HEK293 (cell line): ENCODE results near the gene MSRB3.
"Not testable (repeated sequence)": the region's sequence is repeated elsewhere in the genome, so short reads cannot be mapped to it uniquely, and the experiment has no call there.

Experiments
- CTCF ChIA-PET: fragments of 350-600 bp; formaldehyde crosslinking; extraction: SDS; loops from one replicate; lab custom pipeline; 2021; ENCODE audit warnings: antibody characterized with exemption; lab: Yijun Ruan, JAX
- POLR2A ChIA-PET: fragments of 300-600 bp; formaldehyde crosslinking; extraction: SDS; loops from one replicate; lab custom pipeline; 2020; ENCODE audit warnings: antibody characterized with exemption, inconsistent platforms; lab: Yijun Ruan, JAX
- H3K27ac ChIP-seq: fragments of 200-500 bp; sonication (Bioruptor generic); 2 replicates; pipeline ENCODE4 v1.5.1; 2014; ENCODE audit warnings: low read depth, low read length, control low read depth, inconsistent platforms; ENCODE audit errors: extremely low read depth
- H3K36me3 ChIP-seq, 2 experiments: fragments of 200-500 bp in 1 of 2; sonication (Bioruptor generic) in 1 of 2; 1 replicate in 1 of 2; 2 replicates in 1 of 2; pipeline ENCODE4 v1.5.1; 2014 to 2017; ENCODE audit warnings: inconsistent platforms in 2 of 2, low read length in 2 of 2; ENCODE audit not compliant: control insufficient read depth in 2 of 2, insufficient read depth in 1 of 2
- H3K4me1 ChIP-seq: fragments of 200-500 bp; sonication (Bioruptor generic); 2 replicates; pipeline ENCODE4 v1.5.1; 2014; ENCODE audit warnings: mild to moderate bottlenecking, low read length, inconsistent platforms; ENCODE audit not compliant: control insufficient read depth, insufficient read depth
- H3K4me3 ChIP-seq: 2 replicates; pipeline ENCODE4 v1.5.1; 2011; ENCODE audit warnings: low read depth, mild to moderate bottlenecking, control low read depth, low read length, moderate library complexity
- H3K9me3 ChIP-seq: fragments of 200-500 bp; sonication (Bioruptor generic); 2 replicates; pipeline ENCODE4 v1.5.1; 2014; ENCODE audit warnings: low read depth, low read length, inconsistent platforms; ENCODE audit not compliant: control insufficient read depth, insufficient read depth
- ATF2 ChIP-seq: fragments of 450-650 bp; formaldehyde crosslinking; IDR thresholded peaks from 2 replicates; pipeline ENCODE4 v1.5.1; 2016; ENCODE audit warnings: missing biosample characterization, missing genetic modification characterization, low read depth
- SETDB1 ChIP-seq: IDR thresholded peaks from one replicate; pipeline ENCODE4 v1.6.1; 2017; ENCODE audit warnings: mild to moderate bottlenecking, low read length, moderate library complexity, mixed read lengths; ENCODE audit not compliant: insufficient read length
- TCF7L2 ChIP-seq: IDR thresholded peaks from 2 replicates; pipeline ENCODE4 v1.6.1; 2011; ENCODE audit warnings: low read depth, mild to moderate bottlenecking, inconsistent platforms, low read length, moderate library complexity, borderline replicate concordance
- TRIM28 ChIP-seq: IDR thresholded peaks from 2 replicates; pipeline ENCODE4 v1.6.1; 2011; ENCODE audit warnings: low read length, control low read depth, borderline replicate concordance
- ZBTB20 ChIP-seq: fragments of 450-650 bp; formaldehyde crosslinking; IDR thresholded peaks from 2 replicates; pipeline ENCODE4 v1.5.1; 2016; ENCODE audit warnings: missing biosample characterization, missing genetic modification characterization
- ZBTB48 ChIP-seq: fragments of 450-650 bp; formaldehyde crosslinking; IDR thresholded peaks from 2 replicates; pipeline ENCODE4 v1.5.1; 2016; ENCODE audit warnings: missing biosample characterization, missing genetic modification characterization
- ZNF26 ChIP-seq: fragments of 450-650 bp; formaldehyde crosslinking; IDR thresholded peaks from 2 replicates; pipeline ENCODE4 v1.5.1; 2016; ENCODE audit warnings: missing biosample characterization, missing genetic modification characterization
- ZNF404 ChIP-seq: fragments of 450-650 bp; formaldehyde crosslinking; IDR thresholded peaks from 2 replicates; pipeline ENCODE4 v1.5.1; 2017; ENCODE audit warnings: missing biosample characterization, missing genetic modification characterization
- ZNF510 ChIP-seq: fragments of 450-650 bp; formaldehyde crosslinking; IDR thresholded peaks from 2 replicates; pipeline ENCODE4 v1.5.1; 2018; ENCODE audit warnings: mild to moderate bottlenecking, missing genetic modification characterization, missing biosample characterization; ENCODE audit not compliant: insufficient replicate concordance
- ZNF513 ChIP-seq: fragments of 450-650 bp; IDR thresholded peaks from 2 replicates; pipeline ENCODE4 v1.5.1; 2018; ENCODE audit warnings: missing biosample characterization, missing genetic modification characterization
- ZNF514 ChIP-seq: fragments of 450-650 bp; formaldehyde crosslinking; IDR thresholded peaks from 2 replicates; pipeline ENCODE4 v1.5.1; 2016; ENCODE audit warnings: missing biosample characterization, missing genetic modification characterization
- ZNF555 ChIP-seq: fragments of 450-650 bp; formaldehyde crosslinking; conservative IDR thresholded peaks from 2 replicates; pipeline ENCODE4 v1.5.1; 2017; ENCODE audit warnings: missing biosample characterization, mild to moderate bottlenecking, missing genetic modification characterization, inconsistent platforms
- ZNF585B ChIP-seq: fragments of 450-650 bp; formaldehyde crosslinking; IDR thresholded peaks from 2 replicates; pipeline ENCODE4 v1.5.1; 2016; ENCODE audit warnings: missing biosample characterization, missing genetic modification characterization
- ZNF626 ChIP-seq: fragments of 450-650 bp; sonication (Bioruptor Pico); formaldehyde crosslinking; IDR thresholded peaks from 2 replicates; pipeline ENCODE4 v1.5.1; 2018; ENCODE audit warnings: missing biosample characterization, missing genetic modification characterization, inconsistent platforms
- ZNF677 ChIP-seq: fragments of 450-650 bp; IDR thresholded peaks from 2 replicates; pipeline ENCODE4 v1.5.0; 2018; ENCODE audit warnings: missing biosample characterization, mild to moderate bottlenecking, missing genetic modification characterization, moderate library complexity
- TF ChIP-seq, protein P1 (sequence below): fragments of 450-650 bp; formaldehyde crosslinking; IDR thresholded peaks from 2 replicates; pipeline ENCODE4 v1.5.1; 2016; ENCODE audit warnings: missing biosample characterization, missing genetic modification characterization

MSRB3 gene

GRCh38 chr12:65474831-65475230 lies 196.3 kb downstream of the MSRB3 start (continued):
- no peak for TF ChIP-seq ATF2 (tag by site-specific recombination)
- TF ChIP-seq ZNF404: no peak
- no peak for TF ChIP-seq TRIM28
- TF ChIP-seq ZNF513 (tag by site-specific recombination): no peak
- no peak for TF ChIP-seq ZNF677
- TF ChIP-seq, all 188 proteins: peak for 0

- ChIA-PET POLR2A (no interaction called here), CTCF (interaction anchor here (0.6 to 0.7 kb wide), 2 partner anchors 350 to 457 kb away, joined by 3 to 4 read pairs; no protein-coding TSS in a partner anchor)
- Histone ChIP-seq H3K9me3 (no peaks in the 10 kb centered on the region), H3K4me1 (no peaks in the 10 kb centered on the region), H3K27ac (no peak overlapping the region), H3K4me3 (no peak overlapping the region), H3K36me3 (no peaks in the 10 kb centered on the region)
- TF ChIP-seq TCF7L2 (no peak), ZNF514 (no peak), ZNF555 (tag by site-specific recombination) (no peak)
- TF ChIP-seq, protein P1, sequence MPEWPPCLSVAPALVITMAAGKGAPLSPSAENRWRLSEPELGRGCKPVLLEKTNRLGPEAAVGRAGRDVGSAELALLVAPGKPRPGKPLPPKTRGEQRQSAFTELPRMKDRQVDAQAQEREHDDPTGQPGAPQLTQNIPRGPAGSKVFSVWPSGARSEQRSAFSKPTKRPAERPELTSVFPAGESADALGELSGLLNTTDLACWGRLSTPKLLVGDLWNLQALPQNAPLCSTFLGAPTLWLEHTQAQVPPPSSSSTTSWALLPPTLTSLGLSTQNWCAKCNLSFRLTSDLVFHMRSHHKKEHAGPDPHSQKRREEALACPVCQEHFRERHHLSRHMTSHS: no peak
Measured at GRCh38 chr12:65477721-65478120, 199.2 kb downstream of the MSRB3 start.

GRCh38 chr12:65483891-65484516 lies 205.5 kb downstream of the MSRB3 start:
- TF ChIP-seq ZNF585B (tag by site-specific recombination) (peak; percentile 99), SETDB1 (peak; percentile 73), ZNF626 (0 out of 2 replicates have a peak, but pooled peaks have one; percentile 38), ZNF26 (tag by site-specific recombination) (peak; percentile 24; the same call in 1 of the 2 replicates), ZNF510 (tag by site-specific recombination) (peak; percentile 5), TRIM28 (peak; percentile 59; the same call in 1 of the 2 replicates)
- H3K9me3 ChIP-seq, H3K36me3 ChIP-seq, H3K4me1 ChIP-seq, POLR2A ChIA-PET, H3K4me3 ChIP-seq, H3K27ac ChIP-seq: not testable (repeated sequence)
- CTCF ChIA-PET: interaction anchor here (0.6 kb wide), 1 partner anchor 142 kb away, joined by 3 read pairs; no protein-coding TSS in a partner anchor

- Histone ChIP-seq H3K4me3 (no peak overlapping the region), H3K4me1 (no peaks in the 10 kb centered on the region), H3K36me3 (no peaks in the 10 kb centered on the region), H3K27ac (no peak overlapping the region), H3K9me3 (no peaks in the 10 kb centered on the region)
- TF ChIP-seq ZBTB48 (no peak), ZBTB20 (no peak)
- CTCF ChIA-PET: interaction anchor here (0.7 kb wide), 1 partner anchor 8 kb away, joined by 3 read pairs; no protein-coding TSS in a partner anchor
- POLR2A ChIA-PET: no interaction called here
Measured at GRCh38 chr12:65488197-65488596, 209.7 kb downstream of the MSRB3 start.
